ENCODE measurements around the gene COL17A1.

The COL17A1 gene

DNA sequence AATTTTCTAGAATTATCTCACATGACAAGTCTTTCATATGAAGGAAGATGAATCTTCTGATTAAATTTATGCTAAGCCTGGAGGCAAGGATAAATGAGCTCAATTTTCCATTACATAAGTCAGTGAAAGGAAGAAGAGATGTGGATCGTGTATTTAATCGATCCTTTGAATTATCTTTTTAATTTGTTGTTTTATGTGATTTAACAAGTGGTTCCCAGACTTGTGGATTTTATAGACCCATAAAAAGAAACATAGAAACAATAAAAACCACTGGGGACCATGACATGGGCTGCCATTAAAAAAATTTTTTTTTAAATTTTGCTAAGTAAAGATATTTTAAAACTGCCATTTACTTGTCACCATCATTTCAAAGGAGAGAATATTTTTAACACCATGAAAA, 73.8 kb downstream of the COL17A1 start:
- Histone ChIP-seq H3K4me3 (IDR thresholded peaks at IDR 0.05; ENCODE audit: insufficient read depth, low read depth, low read length) (no peak overlapping the region), H3K4me1 (ENCODE audit: low read depth, poor library complexity, severe bottlenecking) (no peaks in the 10 kb centered on the region), H3K27me3 (ENCODE audit: insufficient read depth, low read depth) (no peaks in the 10 kb centered on the region), H3K36me3 (ENCODE audit: insufficient read depth) (no peaks in the 10 kb centered on the region), H2AFZ (ENCODE audit: low read depth) (no peak overlapping the region), H3K27ac (no peak overlapping the region), H4K20me1 (ENCODE audit: insufficient read depth) (0 out of 2 replicates have a peak, but pooled peaks cover 4% of the 10 kb centered on the region), H3K79me2 (ENCODE audit: insufficient read depth, low read depth) (no peaks in the 10 kb centered on the region), H3K4me2 (no peak overlapping the region), H3K9ac (no peak overlapping the region)
- TF ChIP-seq, protein P1, sequence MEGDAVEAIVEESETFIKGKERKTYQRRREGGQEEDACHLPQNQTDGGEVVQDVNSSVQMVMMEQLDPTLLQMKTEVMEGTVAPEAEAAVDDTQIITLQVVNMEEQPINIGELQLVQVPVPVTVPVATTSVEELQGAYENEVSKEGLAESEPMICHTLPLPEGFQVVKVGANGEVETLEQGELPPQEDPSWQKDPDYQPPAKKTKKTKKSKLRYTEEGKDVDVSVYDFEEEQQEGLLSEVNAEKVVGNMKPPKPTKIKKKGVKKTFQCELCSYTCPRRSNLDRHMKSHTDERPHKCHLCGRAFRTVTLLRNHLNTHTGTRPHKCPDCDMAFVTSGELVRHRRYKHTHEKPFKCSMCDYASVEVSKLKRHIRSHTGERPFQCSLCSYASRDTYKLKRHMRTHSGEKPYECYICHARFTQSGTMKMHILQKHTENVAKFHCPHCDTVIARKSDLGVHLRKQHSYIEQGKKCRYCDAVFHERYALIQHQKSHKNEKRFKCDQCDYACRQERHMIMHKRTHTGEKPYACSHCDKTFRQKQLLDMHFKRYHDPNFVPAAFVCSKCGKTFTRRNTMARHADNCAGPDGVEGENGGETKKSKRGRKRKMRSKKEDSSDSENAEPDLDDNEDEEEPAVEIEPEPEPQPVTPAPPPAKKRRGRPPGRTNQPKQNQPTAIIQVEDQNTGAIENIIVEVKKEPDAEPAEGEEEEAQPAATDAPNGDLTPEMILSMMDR (conservative IDR thresholded peaks at IDR 0.05; ENCODE audit: low read depth, low read length) = no peak

DNA sequence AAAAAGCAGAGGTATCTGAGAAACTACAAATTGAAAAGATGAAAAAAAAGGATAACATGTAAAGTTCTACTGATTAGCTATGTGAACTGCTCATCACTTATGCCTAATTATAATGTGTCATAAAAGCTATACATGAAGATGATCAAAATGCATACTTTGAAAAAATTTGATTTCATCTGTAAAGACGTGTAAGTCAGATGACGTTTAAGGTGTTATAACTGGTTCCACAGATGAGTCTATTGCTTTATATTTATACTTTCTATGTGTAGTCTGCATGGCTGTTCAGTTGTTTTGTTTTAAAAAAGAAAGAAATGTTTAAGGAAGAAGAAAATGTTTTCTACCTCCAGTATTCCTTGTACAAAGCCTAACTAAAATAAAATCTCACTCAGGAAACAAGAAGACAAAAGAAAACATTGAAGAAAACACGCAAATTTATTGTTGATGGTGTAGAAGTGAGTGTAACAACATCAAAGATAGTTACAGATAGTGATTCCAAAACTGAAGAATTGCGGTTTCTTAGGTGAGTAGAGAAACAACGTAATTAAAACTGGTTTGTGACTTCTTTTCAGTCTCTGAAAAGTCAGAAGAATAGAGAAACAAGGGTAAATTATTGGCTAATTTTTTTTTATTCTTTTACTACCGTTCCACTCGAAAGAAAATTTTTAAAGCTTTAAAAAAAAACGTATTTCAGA, 80.4 kb downstream of the COL17A1 start:
- Histone ChIP-seq H4K20me1 (ENCODE audit: insufficient read depth) (no peaks in the 10 kb centered on the region), H3K4me2 (no peak overlapping the region), H3K27ac (no peak overlapping the region), H2AFZ (ENCODE audit: low read depth) (no peak overlapping the region), H3K4me1 (ENCODE audit: low read depth, poor library complexity, severe bottlenecking) (no peaks in the 10 kb centered on the region), H3K36me3 (ENCODE audit: insufficient read depth) (no peaks in the 10 kb centered on the region), H3K79me2 (ENCODE audit: insufficient read depth, low read depth) (no peaks in the 10 kb centered on the region), H3K4me3 (IDR thresholded peaks at IDR 0.05; ENCODE audit: insufficient read depth, low read depth, low read length) (no peak overlapping the region), H3K27me3 (ENCODE audit: insufficient read depth, low read depth) (no peaks in the 10 kb centered on the region), H3K9ac (no peak overlapping the region)
- TF ChIP-seq, protein P1 (conservative IDR thresholded peaks at IDR 0.05; ENCODE audit: low read depth, low read length) = no peak

- Histone ChIP-seq H3K4me1 (ENCODE audit: low read depth, poor library complexity, severe bottlenecking) (no peaks in the 10 kb centered on the region), H4K20me1 (ENCODE audit: insufficient read depth) (no peaks in the 10 kb centered on the region), H3K4me2 (no peak overlapping the region), H2AFZ (ENCODE audit: low read depth) (no peak overlapping the region), H3K79me2 (ENCODE audit: insufficient read depth, low read depth) (no peaks in the 10 kb centered on the region), H3K27me3 (ENCODE audit: insufficient read depth, low read depth) (no peaks in the 10 kb centered on the region), H3K9ac (no peak overlapping the region), H3K36me3 (ENCODE audit: insufficient read depth) (no peaks in the 10 kb centered on the region; the same call in 1 of the 2 replicates), H3K4me3 (IDR thresholded peaks at IDR 0.05; ENCODE audit: insufficient read depth, low read depth, low read length) (no peak overlapping the region), H3K27ac (no peak overlapping the region)
- TF ChIP-seq, protein P1 (conservative IDR thresholded peaks at IDR 0.05; ENCODE audit: low read depth, low read length) = no peak
Observed at GRCh38 chr10:104002911-104003310, 82.8 kb downstream of the COL17A1 start.

- no peak overlapping the region for H3K27ac ChIP-seq
- no peaks in the 10 kb centered on the region; the same call in 1 of the 2 replicates for H3K36me3 ChIP-seq (ENCODE audit: insufficient read depth)
- no peaks in the 10 kb centered on the region for H3K79me2 ChIP-seq (ENCODE audit: insufficient read depth, low read depth)
- H3K27me3 ChIP-seq (ENCODE audit: insufficient read depth, low read depth) = no peaks in the 10 kb centered on the region
- H3K9ac ChIP-seq = no peak overlapping the region
- H3K4me1 ChIP-seq (ENCODE audit: low read depth, poor library complexity, severe bottlenecking) = no peaks in the 10 kb centered on the region
- no peak overlapping the region for H3K4me3 ChIP-seq (IDR thresholded peaks at IDR 0.05; ENCODE audit: insufficient read depth, low read depth, low read length)
- H4K20me1 ChIP-seq (ENCODE audit: insufficient read depth) = no peaks in the 10 kb centered on the region
- H3K4me2 ChIP-seq = no peak overlapping the region
- no peak overlapping the region for H2AFZ ChIP-seq (ENCODE audit: low read depth)
- TF ChIP-seq, protein P1 (conservative IDR thresholded peaks at IDR 0.05; ENCODE audit: low read depth, low read length) = no peak
Observed at GRCh38 chr10:103998805-103999204, 86.9 kb downstream of the COL17A1 start.

All from KMS-11 (cell line).